Breast epithelium (tissue), 4 donors: ENCODE data around the gene TAF10. TPM values are rescaled to one million over a fixed set of nuclear protein-coding genes. Genes with fewer than 3 reads are reported as not detected.
A peak's percentile ranks its signal among the peaks of the same experiment; 100 is the strongest.

Experiments used
- DNase-seq, 2 donors: peaks; one replicate each; pipeline ENCODE4 v3.0.0-alpha.2; 2019; ENCODE audit warnings: low spot score in 2 of 2
- H3K27ac ChIP-seq, 2 donors: fragments of 200-600 bp; sonication (generic) in 1 of 2; one replicate each; pipeline ENCODE4 v1.5.1; 2016 to 2019; ENCODE audit warnings: mild to moderate bottlenecking in 1 of 2
- H3K27me3 ChIP-seq, 2 donors: fragments of 200-600 bp; sonication (generic) in 1 of 2; one replicate each; pipeline versions ENCODE4 v1.5.1 to v1.6.0; 2017 to 2019; ENCODE audit warnings: control low read depth in 1 of 2, mild to moderate bottlenecking in 1 of 2
- H3K36me3 ChIP-seq: fragments of 200-600 bp; one replicate; pipeline ENCODE4 v1.5.1; 2019
- H3K4me1 ChIP-seq, 2 donors: fragments of 200-600 bp; sonication (generic); one replicate each; pipeline ENCODE4 v1.5.1; 2016 to 2019; ENCODE audit warnings: control low read depth in 1 of 2
- H3K4me3 ChIP-seq, 3 donors: fragments of 200-600 bp; sonication (generic); 1 replicate in 2 of 3; 2 replicates in 1 of 3; pipeline ENCODE4 v1.5.1; 2016 to 2019; ENCODE audit warnings: mild to moderate bottlenecking in 3 of 3, moderate library complexity in 2 of 3
- H3K9me3 ChIP-seq, 2 donors: fragments of 200-600 bp; sonication (generic) in 1 of 2; one replicate each; pipeline ENCODE4 v1.5.1; 2016 to 2019; ENCODE audit warnings: control low read depth in 1 of 2
- CTCF ChIP-seq, 3 donors: fragments of 450-650 bp; IDR thresholded peaks; one replicate each; pipeline ENCODE4 v1.5.1; 2016 to 2017; ENCODE audit warnings: antibody characterized with exemption in 3 of 3, mild to moderate bottlenecking in 3 of 3, moderate library complexity in 3 of 3
- POLR2A ChIP-seq: fragments of 450-650 bp; IDR thresholded peaks from one replicate; pipeline ENCODE4 v1.6.1; 2016; ENCODE audit warnings: antibody characterized with exemption, mild to moderate bottlenecking, moderate library complexity
- POLR2AphosphoS5 ChIP-seq, 3 donors: sonication (generic); formaldehyde crosslinking; IDR thresholded peaks; one replicate each; pipeline ENCODE4 v1.6.1; 2017; ENCODE audit warnings: antibody characterized with exemption in 3 of 3
- intact Hi-C: fragments of 100-400 bp; cut with DNase I; formaldehyde crosslinking; loops from one replicate; pipeline ENCODE4 v1.15.1; 2023; ENCODE audit warnings: low total_unique reads
- total RNA-seq, 3 donors: library from RNA; depleted of rRNA; stranded (reverse); fragments of >200 nt; gene quantifications; one replicate each; pipeline ENCODE4 v1.1.0, GENCODE V29; 2016

The TAF10 gene
- total RNA-seq, 3 donors from 2014 or later = 45.4 to 82.6 (median 54.7) TPM

DNA sequence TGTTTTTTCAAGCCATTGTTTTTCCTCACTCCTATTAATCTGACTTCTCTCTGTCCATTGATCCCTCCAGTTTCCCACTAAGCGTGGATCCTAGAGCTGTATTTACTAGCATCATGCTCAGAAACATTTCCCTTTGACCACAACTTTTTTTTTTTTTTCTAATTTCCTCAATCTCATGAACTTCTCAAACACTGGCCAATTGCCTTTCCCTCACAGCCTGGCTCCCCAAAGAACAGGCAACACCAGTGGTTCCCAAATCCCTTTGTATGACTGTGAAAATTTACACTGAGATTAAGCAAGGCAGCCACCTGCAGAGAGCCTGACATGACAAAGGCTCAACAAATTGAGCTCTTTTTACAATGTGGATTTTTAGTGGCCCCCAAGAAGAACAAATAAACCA is 8.6 kb upstream of the TAF10 start:
- no peak for TF ChIP-seq CTCF (IDR thresholded peaks at IDR 0.05)
- TF ChIP-seq POLR2A = no peak
- TF ChIP-seq POLR2AphosphoS5 (IDR thresholded peaks at IDR 0.05) = no peak
- Histone ChIP-seq H3K4me3 (no peak overlapping the region), H3K36me3 (no peaks in the 10 kb centered on the region), H3K9me3 (no peaks in the 10 kb centered on the region), H3K27me3 (no peaks in the 10 kb centered on the region), H3K4me1 (no peaks in the 10 kb centered on the region), H3K27ac (no peak overlapping the region)
- intact Hi-C loops = no loop called here
- DNase-seq = no peak

DNA sequence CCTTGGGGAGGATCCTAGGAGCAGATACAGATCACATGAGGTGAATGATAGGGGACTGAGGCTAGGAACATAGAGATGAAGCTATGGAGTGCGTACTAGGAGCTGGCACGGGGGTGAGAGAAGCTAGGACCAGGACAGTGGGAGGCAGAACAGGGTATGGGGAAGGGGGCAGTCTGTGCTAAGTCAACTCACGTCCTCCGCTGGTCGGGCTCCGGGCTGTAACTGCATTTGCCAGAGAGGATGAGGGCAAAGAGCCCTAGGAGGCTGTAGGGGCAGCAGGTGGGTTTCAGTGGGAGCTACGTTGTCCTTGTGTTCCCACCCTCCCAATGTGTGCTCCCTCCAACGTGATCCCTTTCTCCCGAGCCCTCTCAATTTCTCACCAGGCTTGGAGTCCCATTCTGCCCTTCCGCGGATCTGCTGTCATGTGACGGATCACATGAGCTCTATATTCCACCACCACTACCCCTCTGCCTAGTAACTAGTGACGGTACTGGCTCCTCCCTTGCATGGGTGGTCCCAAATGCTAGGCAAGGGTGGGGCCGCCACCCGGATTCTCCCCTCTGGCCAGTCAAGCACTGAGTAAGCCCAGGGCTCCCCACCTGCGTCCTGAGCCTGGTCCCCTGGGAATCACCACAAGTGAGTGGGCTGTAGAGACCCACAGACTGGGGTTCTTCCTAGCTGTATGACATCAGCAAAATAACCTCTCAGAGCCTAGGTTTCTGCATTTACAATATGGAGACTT is 7.2 kb upstream of the TAF10 start, which contains the start of gene TPP1:
TPP1 (minus strand) TSS at position 419 of the 742 bp plus-strand sequence; CDS start at position 397, 22 bp downstream.
- H3K4me3 ChIP-seq = peak within 1 kb of the TSS; percentile 71 to 79 (median 78)
- DNase-seq = peak; percentile 89 to 94
- no peaks in the 10 kb centered on the region for H3K27me3 ChIP-seq
- H3K27ac ChIP-seq = peak within 1 kb of the TSS; percentile 89 to 91
- H3K9me3 ChIP-seq = no peaks in the 10 kb centered on the region
- intact Hi-C loops = no loop called here
- no peaks in the 10 kb centered on the region for H3K36me3 ChIP-seq
- no peaks in the 10 kb centered on the region for H3K4me1 ChIP-seq
- TF ChIP-seq CTCF (IDR thresholded peaks at IDR 0.05) (no peak), POLR2AphosphoS5 (IDR thresholded peaks at IDR 0.05) (peak; percentile 86 to 97 (median 87)), POLR2A (peak; percentile 72)

GRCh38 chr11:6618117-6619003 is 6.3 kb upstream of the TAF10 start:
- no peak for DNase-seq
- TF ChIP-seq POLR2AphosphoS5 (IDR thresholded peaks at IDR 0.05) (peak in 1 of 3 donors; percentile 16), POLR2A (no peak)
- Histone ChIP-seq H3K9me3 (no peaks in the 10 kb centered on the region), H3K27ac (peak overlapping the region; percentile 89 to 91), H3K4me1 (no peaks in the 10 kb centered on the region), H3K36me3 (no peaks in the 10 kb centered on the region), H3K27me3 (no peaks in the 10 kb centered on the region), H3K4me3 (peak overlapping the region; percentile 71 to 79 (median 78))
- intact Hi-C loops = no loop called here

DNA sequence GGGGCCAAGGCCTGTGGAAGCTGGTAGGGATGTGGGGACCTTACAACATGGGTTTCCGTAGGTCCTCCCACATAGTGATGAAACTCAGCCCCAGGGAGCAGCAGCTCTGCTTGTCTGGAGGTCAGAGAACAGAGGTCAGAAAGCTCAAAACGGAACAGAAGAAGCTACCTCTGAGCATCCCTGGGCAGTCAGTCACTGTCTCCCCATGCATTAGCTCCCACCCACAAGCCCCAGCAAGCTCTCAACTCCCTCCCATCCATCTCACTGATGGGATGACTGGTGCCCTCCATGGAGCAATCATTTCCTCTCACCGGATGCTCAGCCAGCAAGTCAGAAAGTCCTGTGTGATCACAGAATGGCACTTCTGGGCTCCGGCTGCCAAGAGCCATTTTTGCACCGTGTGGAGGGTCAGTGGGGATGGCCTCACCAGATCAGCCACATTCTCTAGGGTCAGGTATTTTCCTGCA is 5.3 kb upstream of the TAF10 start:
- intact Hi-C loops = no loop called here
- no peak for TF ChIP-seq POLR2AphosphoS5 (IDR thresholded peaks at IDR 0.05)
- TF ChIP-seq CTCF (IDR thresholded peaks at IDR 0.05) = no peak
- TF ChIP-seq POLR2A = no peak
- Histone ChIP-seq H3K36me3 (no peaks in the 10 kb centered on the region), H3K27me3 (no peaks in the 10 kb centered on the region), H3K4me1 (no peaks in the 10 kb centered on the region), H3K4me3 (peak overlapping the region in 1 of 3 donors; percentile 71), H3K27ac (peak overlapping the region; percentile 25 to 43), H3K9me3 (no peaks in the 10 kb centered on the region)
- DNase-seq = no peak

GRCh38 chr11:6616596-6617250 is 4.7 kb upstream of the TAF10 start:
- no peak for DNase-seq
- no peaks in the 10 kb centered on the region for H3K36me3 ChIP-seq
- no peaks in the 10 kb centered on the region for H3K9me3 ChIP-seq
- H3K4me1 ChIP-seq = no peaks in the 10 kb centered on the region
- H3K27me3 ChIP-seq = no peaks in the 10 kb centered on the region
- no peak overlapping the region for H3K4me3 ChIP-seq
- H3K27ac ChIP-seq = no peak overlapping the region
- intact Hi-C loops = no loop called here
- TF ChIP-seq CTCF (IDR thresholded peaks at IDR 0.05) = no peak
- no peak for TF ChIP-seq POLR2AphosphoS5 (IDR thresholded peaks at IDR 0.05)
- TF ChIP-seq POLR2A = no peak
